Cardiac fibroblast (primary cell): ENCODE data around the gene ULK4.
A peak's percentile ranks its signal among the peaks of the same experiment; 100 is the strongest.

Source experiments
- DNase-seq, 2 donors: peaks; one replicate each; pipeline versions ENCODE4 v3.0.0 to v3.0.0-alpha.2; 2010; ENCODE audit warnings: low read depth in 2 of 2
- H3K4me3 ChIP-seq, 2 donors: replicated peaks in 1 of 2; 1 replicate in 1 of 2; 2 replicates in 1 of 2; pipeline ENCODE4 v1.5.1; 2011; ENCODE audit warnings: low read depth in 2 of 2, low read length in 2 of 2, mild to moderate bottlenecking in 2 of 2, moderate library complexity in 1 of 2
- CTCF ChIP-seq: IDR thresholded peaks from one replicate; pipeline ENCODE4 v1.5.1; 2011; ENCODE audit warnings: low read depth, mild to moderate bottlenecking, low read length, inconsistent platforms

The ULK4 gene

GRCh38 chr3:41357271-41357670 lies 604.6 kb downstream of the ULK4 start:
- DNase-seq, result no peak
- no peak for TF ChIP-seq CTCF
- H3K4me3 ChIP-seq, result no peak overlapping the region

GRCh38 chr3:41356775-41357174 lies 605.1 kb downstream of the ULK4 start:
- no peak overlapping the region for H3K4me3 ChIP-seq
- no peak for DNase-seq
- TF ChIP-seq CTCF, result no peak

- TF ChIP-seq CTCF, result no peak
- no peak overlapping the region for H3K4me3 ChIP-seq
- no peak for DNase-seq
These were observed 609.4 kb downstream of the ULK4 start for GRCh38 chr3:41352510-41352909.

GRCh38 chr3:41350441-41350840 lies 611.5 kb downstream of the ULK4 start:
- H3K4me3 ChIP-seq, result no peak overlapping the region
- TF ChIP-seq CTCF, result no peak
- peak; percentile 8 to 35 for DNase-seq

GRCh38 chr3:41348401-41348800 lies 613.5 kb downstream of the ULK4 start:
- DNase-seq, result no peak
- no peak overlapping the region for H3K4me3 ChIP-seq
- no peak for TF ChIP-seq CTCF

- DNase-seq, result peak in 1 of 2 donors; percentile 30
- TF ChIP-seq CTCF, result no peak
- H3K4me3 ChIP-seq, result no peak overlapping the region
These were observed 615.1 kb downstream of the ULK4 start for GRCh38 chr3:41346698-41347270.

GRCh38 chr3:41345788-41346187 lies 616.1 kb downstream of the ULK4 start:
- no peak overlapping the region for H3K4me3 ChIP-seq
- no peak for DNase-seq
- no peak for TF ChIP-seq CTCF
